Endothelial cell of umbilical vein (primary cell): ENCODE results near the gene SELL.

Source experiments
- JUN ChIP-seq: IDR thresholded peaks from 2 replicates; pipeline ENCODE4 v1.6.1; 2011; ENCODE audit warnings: borderline replicate concordance, low read depth; ENCODE audit not compliant: insufficient read length, insufficient read depth
- MYC ChIP-seq: IDR thresholded peaks from one replicate; pipeline ENCODE4 v1.6.1; 2011; ENCODE audit warnings: mild to moderate bottlenecking, low read depth, low read length
- POLR2A ChIP-seq: IDR thresholded peaks from 2 replicates; pipeline ENCODE4 v1.6.1; 2012; ENCODE audit warnings: low read depth, mild to moderate bottlenecking, control low read depth, low read length
- POLR2AphosphoS5 ChIP-seq: IDR thresholded peaks from 2 replicates; pipeline ENCODE4 v1.6.1; 2012; ENCODE audit warnings: low read depth, mild to moderate bottlenecking, control low read depth, low read length, moderate library complexity; ENCODE audit not compliant: insufficient read depth
- TF ChIP-seq, protein P1 (sequence below), 2 donors: IDR thresholded peaks; 1 replicate in 1 of 2; 2 replicates in 1 of 2; pipeline ENCODE4 v1.5.1; 2011; ENCODE audit warnings: low read length in 2 of 2, mild to moderate bottlenecking in 2 of 2, moderate library complexity in 2 of 2, control low read depth in 1 of 2, inconsistent platforms in 1 of 2, low read depth in 1 of 2; ENCODE audit not compliant: insufficient read depth in 1 of 2; ENCODE audit errors: extremely low read depth in 1 of 2

DNA sequence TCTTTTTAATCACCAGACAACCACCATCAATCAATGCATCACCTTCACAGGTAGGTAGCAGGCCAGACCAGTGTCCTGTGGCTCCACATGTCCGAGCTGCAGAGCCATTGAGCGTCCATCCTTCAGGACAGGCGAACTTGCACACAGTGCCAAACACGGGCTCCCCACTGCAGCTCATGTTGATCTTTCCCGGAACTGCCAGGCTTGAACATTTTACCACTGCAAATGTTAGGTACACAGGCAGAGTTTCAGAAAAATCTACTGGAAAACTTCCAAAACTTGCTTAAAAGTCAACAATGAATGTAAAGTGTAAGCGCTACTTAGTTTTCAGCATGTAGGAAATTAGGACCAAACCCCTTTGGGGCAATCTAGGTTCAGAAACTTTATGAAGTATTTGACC, 15.9 kb upstream of the SELL start:
- TF ChIP-seq, protein P1, sequence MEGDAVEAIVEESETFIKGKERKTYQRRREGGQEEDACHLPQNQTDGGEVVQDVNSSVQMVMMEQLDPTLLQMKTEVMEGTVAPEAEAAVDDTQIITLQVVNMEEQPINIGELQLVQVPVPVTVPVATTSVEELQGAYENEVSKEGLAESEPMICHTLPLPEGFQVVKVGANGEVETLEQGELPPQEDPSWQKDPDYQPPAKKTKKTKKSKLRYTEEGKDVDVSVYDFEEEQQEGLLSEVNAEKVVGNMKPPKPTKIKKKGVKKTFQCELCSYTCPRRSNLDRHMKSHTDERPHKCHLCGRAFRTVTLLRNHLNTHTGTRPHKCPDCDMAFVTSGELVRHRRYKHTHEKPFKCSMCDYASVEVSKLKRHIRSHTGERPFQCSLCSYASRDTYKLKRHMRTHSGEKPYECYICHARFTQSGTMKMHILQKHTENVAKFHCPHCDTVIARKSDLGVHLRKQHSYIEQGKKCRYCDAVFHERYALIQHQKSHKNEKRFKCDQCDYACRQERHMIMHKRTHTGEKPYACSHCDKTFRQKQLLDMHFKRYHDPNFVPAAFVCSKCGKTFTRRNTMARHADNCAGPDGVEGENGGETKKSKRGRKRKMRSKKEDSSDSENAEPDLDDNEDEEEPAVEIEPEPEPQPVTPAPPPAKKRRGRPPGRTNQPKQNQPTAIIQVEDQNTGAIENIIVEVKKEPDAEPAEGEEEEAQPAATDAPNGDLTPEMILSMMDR (IDR thresholded peaks at IDR 0.05; ENCODE audit: extremely low read depth in 1 of 2, insufficient read depth in 1 of 2, low read depth in 1 of 2, low read length in 2 of 2): no peak
- TF ChIP-seq POLR2A (no peak), POLR2AphosphoS5 (no peak), MYC (no peak), JUN (no peak)
